ENCODE data around the gene MPND.

DNA sequence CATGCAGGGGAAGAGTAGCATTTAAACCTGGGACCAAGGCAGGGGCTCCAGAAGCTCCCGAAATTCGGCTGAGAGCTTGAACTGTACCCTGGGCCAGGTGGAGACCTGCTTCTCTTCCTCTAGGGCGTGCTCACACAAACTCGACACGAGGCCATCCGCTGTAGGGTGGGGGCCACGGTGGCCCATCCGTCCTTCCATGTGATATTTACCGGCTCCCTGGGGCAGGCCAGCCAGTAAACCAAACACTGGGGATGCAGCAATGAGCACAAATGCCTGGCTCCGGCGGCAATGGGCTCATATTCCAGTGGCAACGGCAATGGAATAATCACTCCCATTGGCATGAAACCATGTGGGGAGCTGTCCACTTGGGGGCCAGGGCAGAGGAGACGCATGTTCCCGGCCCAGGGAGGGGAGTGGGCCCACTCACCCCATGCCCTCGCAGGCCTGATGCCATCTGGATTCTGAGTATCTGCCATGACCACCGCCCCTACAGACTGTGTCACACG, 46.2 kb downstream of the MPND start:
- TF ChIP-seq GATA2 (IDR thresholded peaks at IDR 0.05; ENCODE audit: low read depth, low read length) (no peak), GATA3 (IDR thresholded peaks at IDR 0.05; ENCODE audit: low read depth, low read length) (no peak)
